H1 (cell line): Measurements from ENCODE around the gene RBM47. TPM values are rescaled to one million over a fixed set of nuclear protein-coding genes. Genes with fewer than 3 reads are reported as not detected.

Experiments
- CTCF ChIA-PET: fragments of 300-600 bp; sonication (Branson Sonifier 250); formaldehyde crosslinking; loops from one replicate; lab custom pipeline; 2021; ENCODE audit not compliant: partially characterized antibody; lab: Charles Lee
- POLR2A ChIA-PET: fragments of 300-600 bp; sonication (Branson Sonifier 250); formaldehyde crosslinking; loops from one replicate; lab custom pipeline; 2021; ENCODE audit warnings: inconsistent platforms; ENCODE audit not compliant: partially characterized antibody; lab: Charles Lee
- DNase-seq, 2 experiments: peaks; one replicate each; pipeline versions ENCODE4 v3.0.0 to v3.0.0-alpha.2; 2010 to 2022; ENCODE audit warnings: low spot score in 2 of 2, low read depth in 1 of 2, mixed read lengths in 1 of 2
- FAIRE-seq: peaks from 2 replicates; lab custom pipeline; 2011; peaks lifted over from hg19 to GRCh38; lab: Jason Lieb, UNC
- H2AFZ ChIP-seq: 2 replicates; pipeline ENCODE4 v1.8.1; 2012; ENCODE audit warnings: low read length, inconsistent platforms
- H2AK5ac ChIP-seq: 2 replicates; pipeline ENCODE4 v1.6.1; 2013; ENCODE audit warnings: low read depth, low read length
- H2BK120ac ChIP-seq: replicated peaks from 2 replicates; pipeline ENCODE3; 2013; ENCODE audit warnings: low read depth, low read length, inconsistent platforms
- H2BK12ac ChIP-seq: 2 replicates; pipeline ENCODE4 v1.6.1; 2013; ENCODE audit warnings: low read depth, low read length
- H2BK15ac ChIP-seq: 2 replicates; pipeline ENCODE4 v1.6.1; 2013; ENCODE audit warnings: low read length
- H2BK20ac ChIP-seq: 2 replicates; pipeline ENCODE4 v1.6.1; 2013; ENCODE audit warnings: low read length
- H2BK5ac ChIP-seq: 2 replicates; pipeline ENCODE4 v1.6.1; 2013; ENCODE audit warnings: low read depth, low read length
- H3K14ac ChIP-seq: 2 replicates; pipeline ENCODE4 v1.6.1; 2013; ENCODE audit warnings: inconsistent platforms; ENCODE audit not compliant: insufficient read length
- H3K18ac ChIP-seq: 2 replicates; pipeline ENCODE4 v1.6.1; 2013; ENCODE audit warnings: low read length; ENCODE audit errors: extremely low read depth
- H3K23ac ChIP-seq: 2 replicates; pipeline ENCODE4 v1.6.1; 2013; ENCODE audit warnings: inconsistent platforms; ENCODE audit not compliant: insufficient read length
- H3K23me2 ChIP-seq: 2 replicates; pipeline ENCODE4 v1.6.1; 2013; ENCODE audit warnings: low read depth, low read length
- H3K27ac ChIP-seq: 2 replicates; pipeline ENCODE4 v1.6.1; 2011; ENCODE audit warnings: low read depth, low read length, inconsistent platforms
- H3K27me3 ChIP-seq, 4 experiments: replicated peaks in 1 of 4; 1 replicate in 1 of 4; 2 replicates in 3 of 4; pipeline versions ENCODE4 v1.6.1 to v1.8.1; 2011 to 2013; ENCODE audit warnings: low read length in 3 of 4, mild to moderate bottlenecking in 3 of 4, inconsistent platforms in 2 of 4, mixed read lengths in 2 of 4, moderate library complexity in 1 of 4; ENCODE audit not compliant: control insufficient read depth in 3 of 4, insufficient read depth in 3 of 4; ENCODE audit errors: extremely low read depth in 1 of 4
- H3K36me3 ChIP-seq, 4 experiments: 2 replicates each; pipeline versions ENCODE4 v1.6.1 to v1.8.1; 2011 to 2013; ENCODE audit warnings: mild to moderate bottlenecking in 4 of 4, low read length in 3 of 4, moderate library complexity in 2 of 4, control low read depth in 1 of 4, inconsistent platforms in 1 of 4; ENCODE audit not compliant: insufficient read depth in 4 of 4, control insufficient read depth in 2 of 4
- H3K4ac ChIP-seq: replicated peaks from 2 replicates; pipeline ENCODE3; 2013; ENCODE audit warnings: low read length, low read depth, mixed read lengths, inconsistent platforms; ENCODE audit not compliant: insufficient read length
- H3K4me1 ChIP-seq, 4 experiments: replicated peaks in 1 of 4; 1 replicate in 1 of 4; 2 replicates in 3 of 4; pipeline versions ENCODE4 v1.6.1 to v1.8.1; 2011 to 2013; ENCODE audit warnings: low read length in 3 of 4, inconsistent platforms in 2 of 4, mixed read lengths in 1 of 4; ENCODE audit not compliant: insufficient read depth in 4 of 4, control insufficient read depth in 3 of 4
- H3K4me2 ChIP-seq, 2 experiments: 2 replicates each; pipeline versions ENCODE4 v1.6.1 to v1.8.1; 2011 to 2013; ENCODE audit warnings: low read depth in 2 of 2, low read length in 2 of 2, control low read depth in 1 of 2, inconsistent platforms in 1 of 2, mild to moderate bottlenecking in 1 of 2; ENCODE audit not compliant: insufficient read depth in 1 of 2
- H3K4me3 ChIP-seq, 4 experiments: fragments of 200-600, 300-600 bp in 1 of 4; sonication (generic), shearing (Covaris generic), sonication (Bioruptor Twin) in 1 of 4; 2 replicates each; pipeline versions ENCODE4 v1.5.1 to v1.8.1; 2011 to 2016; ENCODE audit warnings: low read length in 4 of 4, low read depth in 3 of 4, control low read depth in 2 of 4, inconsistent platforms in 2 of 4, mild to moderate bottlenecking in 2 of 4, mixed read lengths in 1 of 4, moderate library complexity in 1 of 4; ENCODE audit not compliant: insufficient read depth in 2 of 4; ENCODE audit errors: extremely low read depth in 1 of 4
- H3K56ac ChIP-seq: replicated peaks from 2 replicates; pipeline ENCODE3; 2013; ENCODE audit warnings: low read depth, mild to moderate bottlenecking, mixed read lengths, low read length, inconsistent platforms; ENCODE audit not compliant: insufficient read length
- H3K79me1 ChIP-seq: 2 replicates; pipeline ENCODE4 v1.6.1; 2013; ENCODE audit warnings: low read depth, low read length, control low read depth
- H3K79me2 ChIP-seq, 2 experiments: 2 replicates each; pipeline versions ENCODE4 v1.6.1 to v1.8.1; 2012 to 2013; ENCODE audit warnings: low read length in 2 of 2, mild to moderate bottlenecking in 2 of 2, inconsistent platforms in 1 of 2; ENCODE audit not compliant: insufficient read depth in 2 of 2, control insufficient read depth in 1 of 2
- H3K9ac ChIP-seq, 4 experiments: replicated peaks in 1 of 4; 1 replicate in 1 of 4; 2 replicates in 3 of 4; pipeline versions ENCODE4 v1.6.1 to v1.8.1; 2011 to 2013; ENCODE audit warnings: low read depth in 3 of 4, low read length in 3 of 4, control low read depth in 2 of 4, mild to moderate bottlenecking in 2 of 4, moderate library complexity in 2 of 4, inconsistent platforms in 1 of 4; ENCODE audit errors: extremely low read depth in 1 of 4
- H3K9me3 ChIP-seq, 2 experiments: 2 replicates each; pipeline versions ENCODE4 v1.6.1 to v1.8.1; 2012 to 2013; ENCODE audit warnings: mild to moderate bottlenecking in 2 of 2, moderate library complexity in 2 of 2, control low read depth in 1 of 2, inconsistent platforms in 1 of 2, low read depth in 1 of 2, low read length in 1 of 2, mixed read lengths in 1 of 2; ENCODE audit not compliant: insufficient read depth in 2 of 2
- H4K20me1 ChIP-seq, 2 experiments: replicated peaks in 1 of 2; 2 replicates each; pipeline versions ENCODE3 to v1.8.1; 2011 to 2013; ENCODE audit warnings: inconsistent platforms in 2 of 2, low read length in 2 of 2, mild to moderate bottlenecking in 1 of 2; ENCODE audit not compliant: insufficient read depth in 2 of 2, control insufficient read depth in 1 of 2
- H4K5ac ChIP-seq: 2 replicates; pipeline ENCODE4 v1.6.1; 2013; ENCODE audit warnings: low read length, low read depth, mixed read lengths, inconsistent platforms; ENCODE audit not compliant: insufficient read length
- H4K8ac ChIP-seq: 2 replicates; pipeline ENCODE4 v1.8.0; 2013; ENCODE audit warnings: mild to moderate bottlenecking, moderate library complexity, low read length, inconsistent platforms; ENCODE audit not compliant: insufficient read depth; ENCODE audit errors: extremely low read depth
- H4K91ac ChIP-seq: replicated peaks from 2 replicates; pipeline ENCODE3; 2013; ENCODE audit warnings: low read length, mixed read lengths, inconsistent platforms; ENCODE audit not compliant: insufficient read length
- CHD2 ChIP-seq: IDR thresholded peaks from 2 replicates; pipeline ENCODE4 v1.6.1; 2012; ENCODE audit warnings: low read length, improper control_type of control experiment
- CREB1 ChIP-seq: IDR thresholded peaks from 2 replicates; pipeline ENCODE4 v1.6.1; 2012; ENCODE audit warnings: inconsistent platforms
- GABPA ChIP-seq: IDR thresholded peaks from 2 replicates; pipeline ENCODE4 v1.6.1; 2011; ENCODE audit warnings: mild to moderate bottlenecking, low read length, moderate library complexity, borderline replicate concordance; ENCODE audit not compliant: insufficient read depth
- GTF2F1 ChIP-seq: IDR thresholded peaks from 2 replicates; pipeline ENCODE4 v1.6.1; 2012; ENCODE audit warnings: low read depth, low read length, improper control_type of control experiment, borderline replicate concordance
- MAFK ChIP-seq: IDR thresholded peaks from 2 replicates; pipeline ENCODE4 v1.6.1; 2012; ENCODE audit warnings: low read depth, mild to moderate bottlenecking, improper control_type of control experiment, low read length
- PHF8 ChIP-seq: fragments of 200-600 bp; sonication (generic); conservative IDR thresholded peaks from 2 replicates; pipeline ENCODE4 v1.7.1; 2012; ENCODE audit warnings: low read depth, mild to moderate bottlenecking, inconsistent platforms, low read length, moderate library complexity
- RBBP5 ChIP-seq: IDR thresholded peaks from 2 replicates; pipeline ENCODE4 v1.7.1; 2012; ENCODE audit warnings: low read depth, mild to moderate bottlenecking, inconsistent platforms, low read length, moderate library complexity, borderline replicate concordance
- TEAD4 ChIP-seq: IDR thresholded peaks from 2 replicates; pipeline ENCODE4 v1.6.1; 2012; ENCODE audit warnings: low read depth, low read length, inconsistent platforms, mixed read lengths
- WGBS, 2 experiments: shearing (Covaris generic) in 1 of 2; methylation state at CpG; one replicate each; pipeline versions ENCODE4 v1.1.6 to v1.1.7; 2013 to 2015; ENCODE audit warnings: low lambda C conversion rate in 2 of 2, mixed read lengths in 2 of 2, inconsistent platforms in 1 of 2, low coverage in 1 of 2, missing lambda C conversion rate in 1 of 2; ENCODE audit not compliant: insufficient replicate concordance in 2 of 2, insufficient coverage in 1 of 2, insufficient read length in 1 of 2; ENCODE audit errors: extremely low coverage in 1 of 2, missing lambda C conversion rate in 1 of 2; 5-methylcytosine and 5-hydroxymethylcytosine counted together
- polyA plus RNA-seq, 7 experiments: library from polyadenylated mRNA; depleted of rRNA in 3 of 7; stranded (reverse) in 5 of 7; unstranded in 2 of 7; fragments of >200 nt in 5 of 7; fragments of 200-250 nt in 2 of 7; gene quantifications; 1 replicate in 5 of 7; 2 replicates in 1 of 7; 4 replicates in 1 of 7; pipeline versions ENCODE4 v1.2.1 to v1.2.3, GENCODE V29; 2011 to 2013; ENCODE audit warnings: missing spikeins in 2 of 7, mixed read lengths in 2 of 7
- total RNA-seq: library from RNA; stranded (reverse); fragmentation: NEBNext Ultra II Directional; extraction: Animal tissue kit (Norgen Biotek cat#: 25700); gene quantifications from 2 replicates; pipeline ENCODE4 v1.2.1, GENCODE V29; 2021
- TF ChIP-seq, protein P1 (sequence below): IDR thresholded peaks from 2 replicates; pipeline ENCODE4 v1.6.1; 2011; ENCODE audit warnings: low read depth, mild to moderate bottlenecking, low read length; ENCODE audit not compliant: insufficient read depth

Gene RBM47
- total and polyA plus RNA-seq, 2 of the 8 experiments (the other 6 are each of a cell fraction or from before 2014, with no cell fraction given): 42.8 to 78.9 TPM

DNA sequence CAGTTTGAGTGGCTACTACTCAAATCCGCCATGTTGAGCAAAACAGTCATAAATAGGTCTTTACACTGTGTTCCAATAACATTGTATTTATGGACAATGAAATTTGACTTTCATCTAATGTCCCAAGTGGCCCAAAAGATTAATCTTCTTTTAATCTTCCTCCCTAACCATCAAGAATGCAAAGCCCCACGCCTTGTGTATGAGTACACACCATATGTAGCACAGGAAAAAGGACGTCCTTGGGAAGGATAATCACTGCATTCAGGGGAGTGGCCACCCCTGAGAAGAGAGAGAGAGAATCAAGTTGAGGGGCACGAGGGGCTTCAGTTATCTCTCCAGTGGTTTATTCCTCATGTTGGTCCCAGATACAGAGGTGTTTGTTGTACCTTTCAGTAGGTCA lies 33.1 kb downstream of the RBM47 start:
- no peak overlapping the region for H3K27ac ChIP-seq
- H4K5ac ChIP-seq: no peak overlapping the region
- peaks cover 0 to 43% of the 10 kb centered on the region in 2 experiments; a peak in 2 of 4 replicates for H3K79me2 ChIP-seq
- H2BK20ac ChIP-seq: no peak overlapping the region
- TF ChIP-seq RBBP5 (no peak), CHD2 (no peak), GTF2F1 (no peak), TEAD4 (no peak), PHF8 (no peak), GABPA (no peak), MAFK (no peak), CREB1 (no peak)
- TF ChIP-seq, protein P1, sequence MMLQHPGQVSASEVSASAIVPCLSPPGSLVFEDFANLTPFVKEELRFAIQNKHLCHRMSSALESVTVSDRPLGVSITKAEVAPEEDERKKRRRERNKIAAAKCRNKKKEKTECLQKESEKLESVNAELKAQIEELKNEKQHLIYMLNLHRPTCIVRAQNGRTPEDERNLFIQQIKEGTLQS: no peak
- H3K36me3 ChIP-seq: peaks cover 0 to 22% (median 2%) of the 10 kb centered on the region in 4 experiments; a peak in 3 of 8 replicates
- H3K79me1 ChIP-seq: peaks cover 4% of the 10 kb centered on the region; the same call in 1 of the 2 replicates
- no peak overlapping the region for H3K23ac ChIP-seq
- H2AK5ac ChIP-seq: no peak overlapping the region
- DNase-seq (no peak), FAIRE-seq (no peak)
- H4K20me1 ChIP-seq: no peaks in the 10 kb centered on the region
- H3K56ac ChIP-seq: no peak overlapping the region
- H4K91ac ChIP-seq: no peak overlapping the region
- no peaks in the 10 kb centered on the region for H3K23me2 ChIP-seq
- H3K9me3 ChIP-seq: no peaks in the 10 kb centered on the region
- H3K14ac ChIP-seq: no peak overlapping the region
- no peak overlapping the region for H3K18ac ChIP-seq
- H3K4ac ChIP-seq: no peak overlapping the region
- ChIA-PET CTCF (interaction anchor here (0.6 to 0.7 kb wide), 3 partner anchors 33 to 52 kb away, joined by 3 read pairs; no protein-coding TSS in a partner anchor), POLR2A (interaction anchor here (0.7 kb wide), 1 partner anchor 12 kb away, joined by 3 read pairs; no protein-coding TSS in a partner anchor)
- 84% methylated on average over 4 of the region's 4 CpGs; no CpG with 5 or more reads in 1 of the 2 experiments for WGBS, 2 experiments
- no peaks in the 10 kb centered on the region for H3K27me3 ChIP-seq
- no peak overlapping the region for H2BK120ac ChIP-seq
- no peak overlapping the region for H4K8ac ChIP-seq
- no peak overlapping the region for H3K9ac ChIP-seq
- no peak overlapping the region for H3K4me2 ChIP-seq
- H2BK5ac ChIP-seq: no peak overlapping the region
- H2AFZ ChIP-seq: no peak overlapping the region
- H2BK15ac ChIP-seq: no peak overlapping the region
- no peak overlapping the region for H3K4me3 ChIP-seq
- peaks cover 0 to 2% (median 0%) of the 10 kb centered on the region in 4 experiments; a peak in 1 of 7 replicates for H3K4me1 ChIP-seq
- H2BK12ac ChIP-seq: no peak overlapping the region
